H1 (cell line): ENCODE measurements around the gene TMPRSS9. TPM values are rescaled to one million over a fixed set of nuclear protein-coding genes. Genes with fewer than 3 reads are reported as not detected.

Source experiments
- POLR2A ChIP-seq, 2 experiments: IDR thresholded peaks; 1 replicate in 1 of 2; 2 replicates in 1 of 2; pipeline ENCODE4 v1.6.1; 2011; ENCODE audit warnings: low read depth in 2 of 2, low read length in 2 of 2, mild to moderate bottlenecking in 2 of 2; ENCODE audit errors: control extremely low read depth in 1 of 2
- RAD21 ChIP-seq, 2 experiments: IDR thresholded peaks in 1 of 2; conservative IDR thresholded peaks in 1 of 2; 2 replicates each; pipeline ENCODE4 v1.6.1; 2011; ENCODE audit warnings: low read depth in 2 of 2, low read length in 2 of 2, improper control_type of control experiment in 1 of 2, inconsistent platforms in 1 of 2, mild to moderate bottlenecking in 1 of 2, moderate library complexity in 1 of 2
- RNF2 ChIP-seq: fragments of 200-900, 300-1000 bp; sonication (generic); IDR thresholded peaks from 2 replicates; pipeline ENCODE4 v1.7.1; 2016; ENCODE audit warnings: borderline replicate concordance, low read depth, mild to moderate bottlenecking, antibody characterized with exemption, low read length; ENCODE audit not compliant: poor library complexity, severe bottlenecking; ENCODE audit errors: missing control alignments
- polyA plus RNA-seq, 7 experiments: library from polyadenylated mRNA; depleted of rRNA in 3 of 7; stranded (reverse) in 5 of 7; unstranded in 2 of 7; fragments of >200 nt in 5 of 7; fragments of 200-250 nt in 2 of 7; gene quantifications; 1 replicate in 5 of 7; 2 replicates in 1 of 7; 4 replicates in 1 of 7; pipeline versions ENCODE4 v1.2.1 to v1.2.3, GENCODE V29; 2011 to 2013; ENCODE audit warnings: missing spikeins in 2 of 7, mixed read lengths in 2 of 7
- total RNA-seq: library from RNA; stranded (reverse); fragmentation: NEBNext Ultra II Directional; extraction: Animal tissue kit (Norgen Biotek cat#: 25700); gene quantifications from 2 replicates; pipeline ENCODE4 v1.2.1, GENCODE V29; 2021
- TF ChIP-seq, protein P1 (sequence below), 3 experiments: IDR thresholded peaks; 1 replicate in 2 of 3; 2 replicates in 1 of 3; pipeline versions ENCODE4 v1.5.1 to v1.6.1; 2011; ENCODE audit warnings: low read length in 3 of 3, mild to moderate bottlenecking in 3 of 3, inconsistent platforms in 2 of 3, low read depth in 1 of 3, moderate library complexity in 1 of 3; ENCODE audit not compliant: insufficient read depth in 1 of 3; ENCODE audit errors: control extremely low read depth in 1 of 3

The TMPRSS9 gene
- total and polyA plus RNA-seq, 2 of the 8 experiments (the other 6 are each of a cell fraction or from before 2014, with no cell fraction given), result 0.15 to 0.19 TPM

DNA sequence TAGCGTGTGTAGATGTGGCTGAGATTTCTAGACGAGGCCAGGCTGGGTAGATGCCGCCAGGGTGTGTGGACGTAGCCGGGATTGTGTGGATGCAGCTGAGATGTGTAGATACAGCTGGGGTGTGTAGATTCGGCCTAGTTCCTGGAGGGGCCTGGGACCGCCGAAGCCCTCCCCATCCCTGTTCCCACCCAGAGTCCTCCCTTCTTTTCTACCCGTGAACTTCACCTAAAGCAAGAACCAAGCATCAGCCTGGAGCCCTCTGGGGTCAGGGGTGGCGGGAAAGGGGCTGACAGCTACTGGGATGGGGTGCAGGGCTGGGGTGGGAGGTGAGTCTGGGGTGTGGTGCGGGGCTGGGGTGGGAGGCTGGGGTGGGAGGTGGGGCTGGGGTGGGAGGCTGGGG lies 768 bp downstream of the TMPRSS9 start (continued):
- TF ChIP-seq RNF2 (no peak), POLR2A (IDR thresholded peaks at IDR 0.05; ENCODE audit: control extremely low read depth in 1 of 2, low read depth in 2 of 2, low read length in 2 of 2) (no peak), RAD21 (IDR thresholded peaks at IDR 0.05 in 1 of 2, conservative IDR thresholded peaks at IDR 0.05 in 1 of 2; ENCODE audit: low read depth in 2 of 2, low read length in 2 of 2) (no peak)
- TF ChIP-seq, protein P1, sequence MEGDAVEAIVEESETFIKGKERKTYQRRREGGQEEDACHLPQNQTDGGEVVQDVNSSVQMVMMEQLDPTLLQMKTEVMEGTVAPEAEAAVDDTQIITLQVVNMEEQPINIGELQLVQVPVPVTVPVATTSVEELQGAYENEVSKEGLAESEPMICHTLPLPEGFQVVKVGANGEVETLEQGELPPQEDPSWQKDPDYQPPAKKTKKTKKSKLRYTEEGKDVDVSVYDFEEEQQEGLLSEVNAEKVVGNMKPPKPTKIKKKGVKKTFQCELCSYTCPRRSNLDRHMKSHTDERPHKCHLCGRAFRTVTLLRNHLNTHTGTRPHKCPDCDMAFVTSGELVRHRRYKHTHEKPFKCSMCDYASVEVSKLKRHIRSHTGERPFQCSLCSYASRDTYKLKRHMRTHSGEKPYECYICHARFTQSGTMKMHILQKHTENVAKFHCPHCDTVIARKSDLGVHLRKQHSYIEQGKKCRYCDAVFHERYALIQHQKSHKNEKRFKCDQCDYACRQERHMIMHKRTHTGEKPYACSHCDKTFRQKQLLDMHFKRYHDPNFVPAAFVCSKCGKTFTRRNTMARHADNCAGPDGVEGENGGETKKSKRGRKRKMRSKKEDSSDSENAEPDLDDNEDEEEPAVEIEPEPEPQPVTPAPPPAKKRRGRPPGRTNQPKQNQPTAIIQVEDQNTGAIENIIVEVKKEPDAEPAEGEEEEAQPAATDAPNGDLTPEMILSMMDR (IDR thresholded peaks at IDR 0.05; ENCODE audit: control extremely low read depth in 1 of 3, insufficient read depth in 1 of 3, low read depth in 1 of 3, low read length in 3 of 3), result no peak
- TF ChIP-seq, all 59 proteins: peak for 0
